Hepatic stellate cell (primary cell): ENCODE measurements around the gene STARD5.
"Not testable (repeated sequence)": the region's sequence is repeated elsewhere in the genome, so short reads cannot be mapped to it uniquely, and the experiment has no call there.

Experiments
- DNase-seq: peaks from one replicate; pipeline ENCODE4 v3.0.0; 2011; ENCODE audit warnings: low spot score

The STARD5 gene

GRCh38 chr15:81337241-81337640 is 13.3 kb upstream of the STARD5 start:
- DNase-seq: no peak

DNA sequence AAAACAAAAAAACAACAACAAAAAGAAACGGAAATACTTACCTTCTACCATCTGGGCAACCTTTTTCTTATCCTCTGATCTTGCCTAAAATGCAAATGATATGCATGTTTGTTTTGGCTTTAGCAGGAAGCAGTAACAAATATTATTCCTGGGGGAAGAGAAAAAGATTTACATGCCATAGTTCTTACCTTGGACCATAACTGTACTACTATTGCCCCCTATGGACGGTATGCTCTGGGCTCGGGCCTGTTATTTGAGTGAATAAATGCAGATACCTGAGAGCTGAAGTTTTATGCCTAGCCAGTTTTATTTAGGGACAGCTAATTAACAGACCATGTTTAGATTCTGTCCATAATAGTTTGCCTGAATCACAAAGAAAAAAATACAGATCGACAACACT is 12.6 kb upstream of the STARD5 start:
- no peak for DNase-seq

DNA sequence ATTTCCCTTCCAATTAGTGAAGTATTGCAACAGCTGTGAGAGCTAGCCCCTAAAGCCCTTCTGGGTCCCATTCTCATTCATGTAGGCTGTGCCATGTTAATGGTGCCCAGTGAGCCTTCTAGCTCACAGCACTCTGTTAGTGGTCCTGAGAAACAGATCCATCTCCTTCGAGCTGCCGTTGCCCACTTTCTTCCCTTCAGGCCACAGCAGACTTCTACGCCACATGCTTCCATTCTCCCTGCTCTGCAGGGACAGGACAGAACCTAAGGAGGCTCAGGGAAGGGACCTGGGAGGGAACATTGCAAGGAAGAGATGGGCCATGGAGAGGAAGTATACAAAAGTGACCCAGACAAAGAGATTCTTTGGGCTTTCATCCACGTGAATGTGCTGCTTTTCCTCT is 11.7 kb upstream of the STARD5 start:
- DNase-seq: no peak

- DNase-seq: no peak
Observed at GRCh38 chr15:81334768-81335435, 11.0 kb upstream of the STARD5 start.

DNA sequence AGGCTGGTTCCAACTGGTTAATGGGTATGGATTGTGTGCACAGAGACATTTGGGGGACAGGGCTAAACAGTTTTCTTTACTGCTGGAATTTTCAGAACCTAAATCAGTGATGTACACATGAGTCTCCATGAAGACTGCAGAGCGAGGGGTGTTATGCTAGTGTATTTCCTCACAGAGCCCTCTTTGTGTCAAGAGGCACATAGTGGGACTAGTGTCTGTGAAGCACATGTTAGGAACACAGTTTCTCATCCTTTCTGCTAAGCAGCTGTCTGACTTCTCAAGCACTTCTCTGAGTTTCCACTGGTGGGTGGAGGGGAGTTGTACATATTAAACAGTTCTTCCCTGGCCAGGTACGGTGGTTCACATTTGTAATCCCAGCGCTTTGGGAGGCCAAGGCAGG is 9.4 kb upstream of the STARD5 start:
- DNase-seq: no peak

- DNase-seq: no peak
Observed at GRCh38 chr15:81332326-81332725, 8.4 kb upstream of the STARD5 start.

- no peak for DNase-seq
Observed at GRCh38 chr15:81331600-81331999, 7.7 kb upstream of the STARD5 start.

- not testable (repeated sequence) for DNase-seq
Observed at GRCh38 chr15:81331141-81331540, 7.2 kb upstream of the STARD5 start.

DNA sequence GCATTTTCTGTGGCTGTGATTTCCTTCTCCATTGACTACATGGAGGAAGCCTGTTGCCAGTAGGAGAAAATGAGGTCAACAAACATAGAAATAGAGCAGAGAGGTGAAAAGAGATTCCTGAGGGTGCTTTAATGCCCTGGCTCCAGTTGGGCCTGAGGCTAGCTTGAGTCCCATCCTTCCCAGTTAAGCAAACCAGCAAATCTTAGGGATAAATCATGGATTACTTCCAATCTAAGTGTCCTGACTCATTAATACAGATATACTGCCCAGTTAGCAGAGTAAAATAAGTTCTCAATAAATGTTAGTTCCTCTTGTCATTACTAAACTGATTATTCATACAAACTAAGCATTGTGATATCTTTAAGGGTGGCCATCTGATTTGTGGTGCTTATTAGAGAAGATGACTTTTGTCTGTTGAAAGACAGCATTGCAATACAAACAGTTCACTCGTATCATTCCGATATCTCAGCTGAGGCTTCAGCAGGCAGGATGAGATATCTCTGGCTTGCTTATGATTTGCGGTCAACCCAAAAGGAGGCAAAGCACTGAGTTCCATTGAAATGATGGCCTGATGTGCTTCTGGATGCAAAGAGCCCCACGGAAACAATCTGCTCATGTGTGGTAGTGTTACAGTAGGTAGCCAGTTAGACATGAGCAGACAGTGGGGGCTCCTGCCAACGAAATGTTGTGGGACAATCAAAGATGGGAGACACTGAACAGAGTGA is 6.6 kb upstream of the STARD5 start:
- no peak for DNase-seq

GRCh38 chr15:81329446-81329845 is 5.5 kb upstream of the STARD5 start:
- no peak for DNase-seq

- DNase-seq: peak; percentile 80
Observed at GRCh38 chr15:81327516-81327915, 3.6 kb upstream of the STARD5 start.

DNA sequence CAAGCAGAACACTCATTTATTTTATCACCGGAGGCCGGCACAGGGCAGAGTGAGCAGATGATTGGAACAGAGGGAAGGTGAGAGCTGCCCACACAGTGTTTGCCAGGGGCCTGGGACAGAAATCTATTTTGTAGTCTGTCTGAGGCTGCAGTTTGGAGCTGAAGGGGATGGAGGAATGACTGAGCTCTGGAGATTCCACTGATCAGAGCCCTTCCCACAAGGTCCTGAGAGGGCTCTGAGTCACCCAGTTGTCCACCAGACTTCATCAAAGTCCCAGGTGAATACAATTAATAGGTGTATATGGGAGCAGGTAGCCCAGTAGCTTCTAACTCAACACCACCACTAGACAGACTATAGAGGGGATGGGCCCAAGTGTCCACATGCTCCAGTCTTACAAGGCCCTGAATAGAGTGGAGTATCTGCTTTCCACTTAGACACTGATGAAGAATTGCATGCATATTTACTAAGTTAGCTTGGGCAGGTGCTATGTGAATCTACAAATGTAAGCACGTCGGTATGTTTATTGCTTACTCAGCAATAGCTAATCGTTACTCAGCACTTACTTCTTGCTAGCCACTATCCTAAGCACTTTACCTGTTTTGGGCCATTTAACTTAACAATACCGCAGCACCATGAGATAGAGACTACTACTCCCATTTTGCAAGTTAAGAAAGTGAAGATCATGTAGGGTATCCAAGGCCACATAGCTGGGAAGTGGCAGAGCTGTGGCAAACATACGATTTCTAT is 2.7 kb upstream of the STARD5 start:
- no peak for DNase-seq

DNA sequence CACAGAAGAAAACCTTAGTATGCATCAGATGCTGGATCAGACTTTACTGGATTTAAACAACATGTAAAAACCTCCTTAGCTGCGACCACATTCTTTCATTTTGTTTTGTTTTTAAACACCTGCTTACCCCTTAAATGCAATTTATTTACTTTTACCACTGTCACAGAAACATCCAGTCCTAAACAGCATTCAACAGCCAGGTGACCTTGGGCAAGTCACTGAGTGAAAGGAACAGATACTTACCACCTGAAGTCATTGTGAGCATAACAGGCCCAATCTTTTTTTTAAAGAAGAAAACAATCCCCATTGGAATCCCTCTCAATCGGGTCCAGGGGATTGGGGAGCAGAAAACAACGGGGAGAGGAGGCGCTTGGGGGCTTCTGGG is 390 bp downstream of the STARD5 start:
- no peak for DNase-seq

DNA sequence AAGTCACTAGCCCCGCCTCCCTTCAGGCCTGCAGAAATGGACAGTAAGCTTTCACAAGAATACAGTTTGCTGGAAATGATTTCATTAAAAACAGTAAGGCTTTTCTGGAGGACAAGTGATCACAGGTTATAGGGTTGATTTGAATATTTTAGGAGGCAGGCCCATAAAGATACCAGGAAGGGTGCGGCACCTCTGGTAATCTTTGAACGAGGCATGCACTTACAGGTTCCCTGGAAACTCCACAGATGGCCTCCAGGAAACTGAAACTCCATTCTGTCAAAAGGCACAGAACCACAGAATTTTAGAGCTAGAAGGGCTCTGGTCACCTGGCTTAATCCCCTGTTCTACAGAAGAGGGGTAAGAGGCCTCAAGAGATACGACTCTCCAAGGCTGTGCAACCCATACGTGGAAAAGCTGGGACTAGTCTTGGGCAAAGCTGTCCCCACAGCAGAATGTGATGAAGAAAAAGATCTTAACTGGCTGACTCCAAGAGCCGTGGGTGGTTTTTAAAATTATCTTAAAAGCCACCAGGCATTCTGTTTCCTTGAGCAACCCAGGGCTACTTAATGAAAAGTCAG is 1.2 kb downstream of the STARD5 start:
- no peak for DNase-seq

DNA sequence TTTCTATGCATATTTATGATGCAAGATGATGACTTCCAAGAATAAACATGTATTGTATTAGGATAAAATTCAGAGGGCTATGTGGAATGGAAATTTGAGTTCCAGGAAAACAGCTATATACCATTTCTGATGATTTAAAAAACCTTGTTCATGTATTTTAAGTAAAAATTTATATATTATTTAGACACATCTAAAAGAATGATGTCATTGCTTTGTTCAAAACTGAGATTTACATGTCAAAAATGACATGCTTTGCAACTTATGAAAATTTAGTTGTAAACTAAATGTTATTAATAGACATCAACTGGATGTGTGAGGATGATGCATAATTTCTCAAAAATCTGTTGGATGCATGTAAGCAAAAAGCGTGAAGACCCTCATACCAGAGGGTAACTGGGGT is 2.3 kb downstream of the STARD5 start:
- no peak for DNase-seq

DNA sequence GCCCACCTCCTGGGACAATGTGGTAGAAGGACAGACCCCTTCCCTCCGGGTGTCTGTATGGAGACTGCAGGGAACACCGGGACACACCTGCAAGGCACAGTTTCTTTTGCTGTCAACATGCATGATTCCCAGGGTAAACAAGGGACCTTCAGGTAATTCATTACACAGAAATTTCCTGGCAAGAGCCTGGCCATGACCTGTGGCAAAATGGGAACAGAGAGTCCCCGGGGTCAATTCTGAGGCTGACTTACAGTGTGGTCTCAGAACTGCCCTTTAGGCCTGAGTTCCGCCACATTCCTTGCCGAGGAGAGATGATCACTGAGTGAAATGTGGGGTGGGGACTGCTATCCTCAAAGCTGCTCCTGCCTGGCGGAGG is 6.3 kb downstream of the STARD5 start:
- DNase-seq: no peak

DNA sequence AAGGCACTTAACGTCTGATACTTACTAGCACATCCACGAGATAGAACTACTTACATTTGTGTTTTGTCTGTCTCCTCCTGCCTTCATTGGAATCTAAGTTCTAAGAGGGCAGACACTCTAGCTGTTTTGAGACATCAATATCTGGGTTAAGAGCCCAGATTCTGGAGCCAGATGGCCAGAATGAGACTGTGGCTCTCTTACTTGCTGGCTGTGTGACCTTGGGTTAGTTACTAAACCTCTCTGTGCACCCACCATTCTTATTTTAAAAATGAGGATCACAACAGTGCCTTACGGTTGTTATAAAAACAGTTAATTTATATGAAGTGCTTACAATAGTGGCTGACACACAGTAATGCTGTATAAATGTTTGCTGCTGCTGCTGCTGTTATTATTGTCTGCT is 7.7 kb downstream of the STARD5 start:
- DNase-seq: no peak

DNA sequence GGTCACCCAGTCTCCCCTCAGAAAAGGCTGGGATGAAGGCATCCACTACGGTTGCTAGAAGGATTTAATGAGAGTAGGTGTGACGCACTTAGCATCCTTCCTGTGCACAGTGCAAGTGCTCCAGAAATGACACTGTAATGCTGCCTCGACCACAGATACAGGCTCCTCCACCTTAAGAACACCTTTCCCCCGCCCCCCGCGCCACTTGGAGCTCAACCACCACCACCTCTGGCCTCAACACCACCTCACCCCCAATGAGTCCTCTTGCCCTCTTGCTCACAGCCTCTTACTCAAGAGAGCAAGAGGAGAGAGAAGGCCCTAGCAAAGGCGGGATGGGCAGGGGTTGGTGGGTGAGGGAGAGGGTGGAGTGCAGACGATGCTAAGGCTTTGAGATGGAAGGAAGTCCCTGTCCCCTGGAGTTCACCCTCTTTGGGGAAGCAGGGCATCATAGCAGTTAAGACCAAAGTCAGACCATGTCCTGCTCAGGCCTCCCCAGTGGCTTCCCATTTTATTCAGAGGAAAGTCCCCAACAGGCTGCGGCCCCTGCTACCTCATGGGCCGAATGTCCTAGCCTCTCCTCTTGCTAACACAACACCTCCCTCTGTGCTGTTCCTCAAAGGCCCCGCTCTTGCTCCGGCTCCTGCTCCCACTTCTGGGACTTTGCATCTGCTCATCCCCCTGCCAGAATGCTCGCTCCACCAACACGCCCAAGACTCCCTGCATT is 8.3 kb downstream of the STARD5 start:
- DNase-seq: no peak

DNA sequence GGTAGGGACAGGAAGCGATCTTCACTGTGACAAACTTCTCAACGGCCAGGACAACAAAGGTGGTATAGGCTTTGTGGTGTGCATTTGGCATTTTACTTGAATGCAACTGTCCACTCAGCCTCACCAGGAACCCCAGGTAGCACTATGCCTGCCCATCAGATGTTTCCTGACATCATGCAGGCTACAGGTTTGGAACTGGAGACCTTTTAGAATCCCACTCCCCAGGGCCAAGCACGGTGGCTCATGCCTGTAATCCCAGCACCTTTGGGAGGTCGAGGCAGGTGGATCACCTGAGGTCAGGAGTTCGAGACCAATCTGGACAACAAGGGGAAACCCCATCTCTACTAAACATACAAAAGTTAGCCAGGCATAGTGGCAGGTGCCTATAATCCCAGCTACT is 9.6 kb downstream of the STARD5 start:
- no peak for DNase-seq

DNA sequence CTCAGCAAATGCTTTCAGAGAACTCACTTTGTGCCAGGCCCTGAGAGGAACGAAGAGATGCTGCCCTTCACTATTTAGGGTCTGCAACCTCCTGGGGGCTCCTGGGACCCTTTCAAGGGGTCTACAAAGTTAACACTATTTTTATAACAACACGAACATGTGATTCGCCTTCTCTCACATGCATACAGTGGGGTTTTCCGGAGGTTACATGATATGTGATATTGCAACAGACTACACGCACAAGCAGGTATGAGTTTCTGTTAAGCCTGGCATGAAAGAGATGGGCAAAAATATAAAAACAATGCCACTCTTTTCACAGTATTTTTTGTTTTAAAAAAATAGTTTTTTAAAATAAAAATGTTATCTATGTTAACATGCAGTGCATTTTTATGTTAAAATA is 10.3 kb downstream of the STARD5 start:
- DNase-seq: no peak

DNA sequence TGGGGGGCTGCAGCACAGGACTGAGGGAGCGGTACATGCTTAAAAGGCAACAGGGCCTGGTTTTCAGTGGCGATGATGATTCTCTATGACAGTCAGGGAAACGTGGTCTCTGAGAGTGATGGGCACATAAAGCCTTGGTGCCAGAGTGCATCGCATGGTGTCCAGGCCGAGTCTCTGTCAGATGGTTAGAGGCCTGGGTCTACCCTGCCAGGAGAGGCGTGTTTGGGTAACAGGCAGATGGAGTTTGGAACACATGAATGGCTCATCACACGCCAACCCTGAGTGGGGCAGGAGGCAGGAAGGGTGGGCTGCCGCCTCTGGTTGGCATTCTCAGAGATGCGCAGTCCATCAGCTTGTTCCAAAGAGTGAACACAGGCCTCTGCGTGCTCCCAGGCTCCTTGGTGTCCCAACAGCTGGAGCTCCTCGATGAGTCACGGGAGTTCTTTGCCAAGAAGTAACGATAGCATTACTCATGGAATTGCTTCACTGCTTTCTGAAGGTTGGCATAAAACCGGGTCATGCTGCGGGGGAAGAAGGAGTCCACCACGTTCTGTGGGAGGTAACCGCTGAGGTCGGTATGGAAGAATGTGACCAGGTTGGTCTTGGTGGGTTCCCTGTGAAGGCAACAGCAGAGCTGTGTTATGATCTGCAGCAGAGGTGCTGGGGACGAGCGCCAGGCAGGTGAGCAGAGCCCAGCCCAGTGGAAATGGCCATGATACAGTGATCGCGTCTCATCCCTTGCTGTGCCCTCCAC is 11.0 kb downstream of the STARD5 start:
- DNase-seq: peak; percentile 93
